ENCODE measurements around the gene SDK1.

Gene SDK1

GRCh38 chr7:3979611-3980299 lies 678.7 kb downstream of the SDK1 start:
- H3K4me3 ChIP-seq (ENCODE audit: severe bottlenecking) = no peak overlapping the region
- no peak for DNase-seq (ENCODE audit: low spot score)
- TF ChIP-seq, protein P1, sequence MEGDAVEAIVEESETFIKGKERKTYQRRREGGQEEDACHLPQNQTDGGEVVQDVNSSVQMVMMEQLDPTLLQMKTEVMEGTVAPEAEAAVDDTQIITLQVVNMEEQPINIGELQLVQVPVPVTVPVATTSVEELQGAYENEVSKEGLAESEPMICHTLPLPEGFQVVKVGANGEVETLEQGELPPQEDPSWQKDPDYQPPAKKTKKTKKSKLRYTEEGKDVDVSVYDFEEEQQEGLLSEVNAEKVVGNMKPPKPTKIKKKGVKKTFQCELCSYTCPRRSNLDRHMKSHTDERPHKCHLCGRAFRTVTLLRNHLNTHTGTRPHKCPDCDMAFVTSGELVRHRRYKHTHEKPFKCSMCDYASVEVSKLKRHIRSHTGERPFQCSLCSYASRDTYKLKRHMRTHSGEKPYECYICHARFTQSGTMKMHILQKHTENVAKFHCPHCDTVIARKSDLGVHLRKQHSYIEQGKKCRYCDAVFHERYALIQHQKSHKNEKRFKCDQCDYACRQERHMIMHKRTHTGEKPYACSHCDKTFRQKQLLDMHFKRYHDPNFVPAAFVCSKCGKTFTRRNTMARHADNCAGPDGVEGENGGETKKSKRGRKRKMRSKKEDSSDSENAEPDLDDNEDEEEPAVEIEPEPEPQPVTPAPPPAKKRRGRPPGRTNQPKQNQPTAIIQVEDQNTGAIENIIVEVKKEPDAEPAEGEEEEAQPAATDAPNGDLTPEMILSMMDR (IDR thresholded peaks at IDR 0.05; ENCODE audit: poor library complexity, severe bottlenecking) = no peak
- peaks cover 2% of the 10 kb centered on the region for H3K9me3 ChIP-seq (ENCODE audit: severe bottlenecking)
- H3K4me1 ChIP-seq (ENCODE audit: insufficient read depth, poor library complexity, severe bottlenecking) = no peaks in the 10 kb centered on the region
- no peaks in the 10 kb centered on the region for H3K36me3 ChIP-seq (ENCODE audit: low read depth)
- H3K27ac ChIP-seq (ENCODE audit: poor library complexity, severe bottlenecking) = no peak overlapping the region
- no peaks in the 10 kb centered on the region for H3K27me3 ChIP-seq (ENCODE audit: insufficient read depth, poor library complexity, severe bottlenecking)
- ATAC-seq (ENCODE audit: low read depth) = no peak

- H3K27me3 ChIP-seq (ENCODE audit: insufficient read depth, poor library complexity, severe bottlenecking) = no peaks in the 10 kb centered on the region
- H3K27ac ChIP-seq (ENCODE audit: poor library complexity, severe bottlenecking) = no peak overlapping the region
- peaks cover 2% of the 10 kb centered on the region for H3K9me3 ChIP-seq (ENCODE audit: severe bottlenecking)
- ATAC-seq (ENCODE audit: low read depth) = no peak
- no peak overlapping the region for H3K4me3 ChIP-seq (ENCODE audit: severe bottlenecking)
- TF ChIP-seq, protein P1 (IDR thresholded peaks at IDR 0.05; ENCODE audit: poor library complexity, severe bottlenecking) = no peak
- no peak for DNase-seq (ENCODE audit: low spot score)
- no peaks in the 10 kb centered on the region for H3K36me3 ChIP-seq (ENCODE audit: low read depth)
- H3K4me1 ChIP-seq (ENCODE audit: insufficient read depth, poor library complexity, severe bottlenecking) = no peaks in the 10 kb centered on the region
Measured at GRCh38 chr7:3980300-3980643, 679.2 kb downstream of the SDK1 start.

GRCh38 chr7:3981281-3981680 lies 680.2 kb downstream of the SDK1 start:
- TF ChIP-seq, protein P1 (IDR thresholded peaks at IDR 0.05; ENCODE audit: poor library complexity, severe bottlenecking) = no peak
- no peaks in the 10 kb centered on the region for H3K9me3 ChIP-seq (ENCODE audit: severe bottlenecking)

DNA sequence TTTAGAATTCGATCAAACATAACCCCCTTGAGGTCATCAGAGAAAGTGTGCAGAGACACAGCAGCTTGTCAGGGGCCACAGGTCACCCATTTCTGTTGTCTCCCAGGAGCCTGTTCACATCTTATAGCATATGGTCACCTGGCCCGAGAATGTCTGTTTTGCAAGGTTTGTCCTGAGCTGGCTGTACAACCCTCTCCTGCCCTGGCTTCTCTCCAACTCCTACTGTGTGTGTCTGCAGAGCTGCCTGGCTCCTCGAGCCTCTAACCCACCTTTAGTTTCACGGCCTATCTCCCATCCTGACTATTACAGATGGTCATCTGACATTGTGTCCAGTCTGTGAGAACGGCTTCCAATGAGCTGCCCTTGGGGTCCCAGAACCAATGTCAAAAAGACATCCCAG lies 683.4 kb downstream of the SDK1 start:
- TF ChIP-seq, protein P1 (IDR thresholded peaks at IDR 0.05; ENCODE audit: poor library complexity, severe bottlenecking) = no peak
- DNase-seq (ENCODE audit: low spot score) = no peak

More at GRCh38 chr7:3981281-3981680, 680.2 kb downstream of the SDK1 start:
- H3K36me3 ChIP-seq (ENCODE audit: low read depth) = no peaks in the 10 kb centered on the region
- H3K4me1 ChIP-seq (ENCODE audit: insufficient read depth, poor library complexity, severe bottlenecking) = no peaks in the 10 kb centered on the region
- no peak overlapping the region for H3K4me3 ChIP-seq (ENCODE audit: severe bottlenecking)
- H3K27me3 ChIP-seq (ENCODE audit: insufficient read depth, poor library complexity, severe bottlenecking) = no peaks in the 10 kb centered on the region
- no peak for ATAC-seq (ENCODE audit: low read depth)
- no peak for DNase-seq (ENCODE audit: low spot score)
- no peak overlapping the region for H3K27ac ChIP-seq (ENCODE audit: poor library complexity, severe bottlenecking)

GRCh38 chr7:3986927-3987326 lies 685.9 kb downstream of the SDK1 start:
- ATAC-seq (ENCODE audit: low read depth) (no peak), DNase-seq (ENCODE audit: low spot score) (no peak)
- no peaks in the 10 kb centered on the region for H3K27me3 ChIP-seq (ENCODE audit: insufficient read depth, poor library complexity, severe bottlenecking)
- no peak overlapping the region for H3K27ac ChIP-seq (ENCODE audit: poor library complexity, severe bottlenecking)
- no peak overlapping the region for H3K4me3 ChIP-seq (ENCODE audit: severe bottlenecking)
- H3K36me3 ChIP-seq (ENCODE audit: low read depth) = no peaks in the 10 kb centered on the region
- H3K9me3 ChIP-seq (ENCODE audit: severe bottlenecking) = no peaks in the 10 kb centered on the region
- TF ChIP-seq, protein P1 (IDR thresholded peaks at IDR 0.05; ENCODE audit: poor library complexity, severe bottlenecking) = no peak
- no peaks in the 10 kb centered on the region for H3K4me1 ChIP-seq (ENCODE audit: insufficient read depth, poor library complexity, severe bottlenecking)

More for the DNA sequence above, 683.4 kb downstream of the SDK1 start:
- Histone ChIP-seq H3K27me3 (ENCODE audit: insufficient read depth, poor library complexity, severe bottlenecking) (no peaks in the 10 kb centered on the region), H3K36me3 (ENCODE audit: low read depth) (no peaks in the 10 kb centered on the region), H3K27ac (ENCODE audit: poor library complexity, severe bottlenecking) (no peak overlapping the region), H3K4me3 (ENCODE audit: severe bottlenecking) (no peak overlapping the region), H3K9me3 (ENCODE audit: severe bottlenecking) (no peaks in the 10 kb centered on the region), H3K4me1 (ENCODE audit: insufficient read depth, poor library complexity, severe bottlenecking) (no peaks in the 10 kb centered on the region)
- ATAC-seq (ENCODE audit: low read depth) = no peak

Data from RWPE2 (cell line).